Left lobe of liver (tissue), 2 donors: ENCODE measurements around the gene CCDC187. TPM values are rescaled to one million over a fixed set of nuclear protein-coding genes. Genes with fewer than 3 reads are reported as not detected.
A peak's percentile ranks its signal among the peaks of the same experiment; 100 is the strongest.

ENCODE experiments used
- ATAC-seq: fragments of 200-7000 bp; cut with Tn5 transposase; one replicate; pipeline ENCODE4 v1.9.1; 2020; ENCODE audit warnings: mild to moderate bottlenecking, moderate library complexity
- DNase-seq: peaks from one replicate; pipeline ENCODE4 v3.0.0-alpha.2; 2020; ENCODE audit warnings: low spot score
- total RNA-seq: library from RNA; stranded (reverse); gene quantifications from one replicate; pipeline ENCODE4 v1.2.1, GENCODE V29; 2021
- donor health status: DM: no; HTN: no; CAD: no; lungs with moderate emphysema.
- donor health status: DM: no; HTN: yes; CAD: no.

Gene CCDC187
- total RNA-seq, 1 donor from 2014 or later: 0.03 TPM

GRCh38 chr9:136232969-136233368 is 70.9 kb downstream of the CCDC187 start:
- ATAC-seq (no peak), DNase-seq (no peak)

GRCh38 chr9:136231478-136232297 is 72.2 kb downstream of the CCDC187 start:
- no peak for DNase-seq

GRCh38 chr9:136230773-136231172 is 73.1 kb downstream of the CCDC187 start:
- DNase-seq: peak; percentile 89
- peak; percentile 83 for ATAC-seq

More at GRCh38 chr9:136231478-136232297, 72.2 kb downstream of the CCDC187 start:
- ATAC-seq: no peak

- ATAC-seq (no peak), DNase-seq (no peak)
Observed at GRCh38 chr9:136230365-136230764, 73.5 kb downstream of the CCDC187 start.

- ATAC-seq: no peak
- no peak for DNase-seq
Observed at GRCh38 chr9:136229096-136230065, 74.5 kb downstream of the CCDC187 start.

- no peak for ATAC-seq
- no peak for DNase-seq
Observed at GRCh38 chr9:136228107-136228875, 75.6 kb downstream of the CCDC187 start.

GRCh38 chr9:136226680-136227407 is 77.0 kb downstream of the CCDC187 start:
- no peak for ATAC-seq
- DNase-seq: no peak

GRCh38 chr9:136225748-136226679 is 77.9 kb downstream of the CCDC187 start:
- ATAC-seq (peak; percentile 75), DNase-seq (peak; percentile 67)

GRCh38 chr9:136225366-136225747 is 78.5 kb downstream of the CCDC187 start:
- ATAC-seq (no peak), DNase-seq (no peak)

GRCh38 chr9:136223871-136224640 is 79.8 kb downstream of the CCDC187 start:
- ATAC-seq (no peak), DNase-seq (no peak)

- DNase-seq: no peak
- ATAC-seq: no peak
Observed at GRCh38 chr9:136222906-136223285, 81.0 kb downstream of the CCDC187 start.

- no peak for DNase-seq
- no peak for ATAC-seq
Observed at GRCh38 chr9:136222166-136222905, 81.6 kb downstream of the CCDC187 start.

GRCh38 chr9:136220017-136220729 is 83.7 kb downstream of the CCDC187 start:
- ATAC-seq (no peak), DNase-seq (no peak)

GRCh38 chr9:136219276-136219675 is 84.6 kb downstream of the CCDC187 start:
- no peak for DNase-seq

GRCh38 chr9:136218673-136219072 is 85.2 kb downstream of the CCDC187 start:
- DNase-seq (no peak), ATAC-seq (no peak)

More at GRCh38 chr9:136219276-136219675, 84.6 kb downstream of the CCDC187 start:
- ATAC-seq: no peak

GRCh38 chr9:136218271-136218670 is 85.6 kb downstream of the CCDC187 start:
- no peak for ATAC-seq
- DNase-seq: no peak
